Measurements from ENCODE around the gene DOCK4.

DOCK4 gene

GRCh38 chr7:111697771-111698170, 508.4 kb downstream of the DOCK4 start:
- Histone ChIP-seq H3K27ac (ENCODE audit: low read depth, low read length) (no peak overlapping the region), H3K4me1 (ENCODE audit: control insufficient read depth, insufficient read depth, low read length) (no peaks in the 10 kb centered on the region), H3K4me3 (ENCODE audit: low read depth, low read length) (no peak overlapping the region), H3K9me3 (ENCODE audit: control insufficient read depth, insufficient read depth, low read length) (no peaks in the 10 kb centered on the region), H3K9ac (ENCODE audit: low read depth, low read length) (no peak overlapping the region), H3K36me3 (ENCODE audit: control insufficient read depth, insufficient read depth, low read length) (no peaks in the 10 kb centered on the region), H3K27me3 (ENCODE audit: control insufficient read depth, insufficient read depth, low read length) (no peaks in the 10 kb centered on the region)

- H3K36me3 ChIP-seq (ENCODE audit: control insufficient read depth, insufficient read depth, low read length) = no peaks in the 10 kb centered on the region
- no peaks in the 10 kb centered on the region for H3K4me1 ChIP-seq (ENCODE audit: control insufficient read depth, insufficient read depth, low read length)
- H3K27ac ChIP-seq (ENCODE audit: low read depth, low read length) = no peak overlapping the region
- H3K27me3 ChIP-seq (ENCODE audit: control insufficient read depth, insufficient read depth, low read length) = no peaks in the 10 kb centered on the region
- H3K9me3 ChIP-seq (ENCODE audit: control insufficient read depth, insufficient read depth, low read length) = no peaks in the 10 kb centered on the region
- H3K9ac ChIP-seq (ENCODE audit: low read depth, low read length) = no peak overlapping the region
- no peak overlapping the region for H3K4me3 ChIP-seq (ENCODE audit: low read depth, low read length)
Measured at GRCh38 chr7:111694376-111694775, 511.8 kb downstream of the DOCK4 start.

GRCh38 chr7:111690364-111691111, 515.7 kb downstream of the DOCK4 start:
- no peaks in the 10 kb centered on the region for H3K4me1 ChIP-seq (ENCODE audit: control insufficient read depth, insufficient read depth, low read length)
- H3K9ac ChIP-seq (ENCODE audit: low read depth, low read length) = no peak overlapping the region
- no peak overlapping the region for H3K4me3 ChIP-seq (ENCODE audit: low read depth, low read length)
- no peaks in the 10 kb centered on the region for H3K27me3 ChIP-seq (ENCODE audit: control insufficient read depth, insufficient read depth, low read length)
- no peaks in the 10 kb centered on the region for H3K9me3 ChIP-seq (ENCODE audit: control insufficient read depth, insufficient read depth, low read length)
- H3K36me3 ChIP-seq (ENCODE audit: control insufficient read depth, insufficient read depth, low read length) = no peaks in the 10 kb centered on the region
- H3K27ac ChIP-seq (ENCODE audit: low read depth, low read length) = no peak overlapping the region

GRCh38 chr7:111685349-111685748, 520.9 kb downstream of the DOCK4 start:
- Histone ChIP-seq H3K27ac (ENCODE audit: low read depth, low read length) (no peak overlapping the region), H3K9ac (ENCODE audit: low read depth, low read length) (no peak overlapping the region), H3K27me3 (ENCODE audit: control insufficient read depth, insufficient read depth, low read length) (no peaks in the 10 kb centered on the region), H3K9me3 (ENCODE audit: control insufficient read depth, insufficient read depth, low read length) (no peaks in the 10 kb centered on the region), H3K4me1 (ENCODE audit: control insufficient read depth, insufficient read depth, low read length) (no peaks in the 10 kb centered on the region), H3K4me3 (ENCODE audit: low read depth, low read length) (no peak overlapping the region), H3K36me3 (ENCODE audit: control insufficient read depth, insufficient read depth, low read length) (no peaks in the 10 kb centered on the region)

GRCh38 chr7:111682588-111683340, 523.4 kb downstream of the DOCK4 start:
- H3K36me3 ChIP-seq (ENCODE audit: control insufficient read depth, insufficient read depth, low read length) = no peaks in the 10 kb centered on the region
- H3K9ac ChIP-seq (ENCODE audit: low read depth, low read length) = no peak overlapping the region
- no peak overlapping the region for H3K27ac ChIP-seq (ENCODE audit: low read depth, low read length)
- no peaks in the 10 kb centered on the region for H3K4me1 ChIP-seq (ENCODE audit: control insufficient read depth, insufficient read depth, low read length)
- no peak overlapping the region for H3K4me3 ChIP-seq (ENCODE audit: low read depth, low read length)
- H3K27me3 ChIP-seq (ENCODE audit: control insufficient read depth, insufficient read depth, low read length) = no peaks in the 10 kb centered on the region
- no peaks in the 10 kb centered on the region for H3K9me3 ChIP-seq (ENCODE audit: control insufficient read depth, insufficient read depth, low read length)

GRCh38 chr7:111681242-111681641, 525.0 kb downstream of the DOCK4 start:
- H3K4me1 ChIP-seq (ENCODE audit: control insufficient read depth, insufficient read depth, low read length) = no peaks in the 10 kb centered on the region
- no peaks in the 10 kb centered on the region for H3K27me3 ChIP-seq (ENCODE audit: control insufficient read depth, insufficient read depth, low read length)
- H3K36me3 ChIP-seq (ENCODE audit: control insufficient read depth, insufficient read depth, low read length) = no peaks in the 10 kb centered on the region
- no peak overlapping the region for H3K27ac ChIP-seq (ENCODE audit: low read depth, low read length)
- no peak overlapping the region for H3K4me3 ChIP-seq (ENCODE audit: low read depth, low read length)
- H3K9ac ChIP-seq (ENCODE audit: low read depth, low read length) = no peak overlapping the region
- no peaks in the 10 kb centered on the region for H3K9me3 ChIP-seq (ENCODE audit: control insufficient read depth, insufficient read depth, low read length)

- Histone ChIP-seq H3K36me3 (ENCODE audit: control insufficient read depth, insufficient read depth, low read length) (no peaks in the 10 kb centered on the region), H3K9me3 (ENCODE audit: control insufficient read depth, insufficient read depth, low read length) (no peaks in the 10 kb centered on the region), H3K27me3 (ENCODE audit: control insufficient read depth, insufficient read depth, low read length) (no peaks in the 10 kb centered on the region), H3K9ac (ENCODE audit: low read depth, low read length) (no peak overlapping the region), H3K27ac (ENCODE audit: low read depth, low read length) (no peak overlapping the region), H3K4me3 (ENCODE audit: low read depth, low read length) (no peak overlapping the region), H3K4me1 (ENCODE audit: control insufficient read depth, insufficient read depth, low read length) (no peaks in the 10 kb centered on the region)
Measured at GRCh38 chr7:111678986-111679385, 527.2 kb downstream of the DOCK4 start.

- no peaks in the 10 kb centered on the region for H3K36me3 ChIP-seq (ENCODE audit: control insufficient read depth, insufficient read depth, low read length)
- no peak overlapping the region for H3K4me3 ChIP-seq (ENCODE audit: low read depth, low read length)
- H3K9me3 ChIP-seq (ENCODE audit: control insufficient read depth, insufficient read depth, low read length) = no peaks in the 10 kb centered on the region
- H3K27ac ChIP-seq (ENCODE audit: low read depth, low read length) = no peak overlapping the region
- H3K9ac ChIP-seq (ENCODE audit: low read depth, low read length) = no peak overlapping the region
- no peaks in the 10 kb centered on the region for H3K4me1 ChIP-seq (ENCODE audit: control insufficient read depth, insufficient read depth, low read length)
- H3K27me3 ChIP-seq (ENCODE audit: control insufficient read depth, insufficient read depth, low read length) = no peaks in the 10 kb centered on the region
Measured at GRCh38 chr7:111678281-111678680, 527.9 kb downstream of the DOCK4 start.

GRCh38 chr7:111677848-111678247, 528.4 kb downstream of the DOCK4 start:
- H3K27ac ChIP-seq (ENCODE audit: low read depth, low read length) = no peak overlapping the region
- no peak overlapping the region for H3K4me3 ChIP-seq (ENCODE audit: low read depth, low read length)
- H3K4me1 ChIP-seq (ENCODE audit: control insufficient read depth, insufficient read depth, low read length) = no peaks in the 10 kb centered on the region
- H3K36me3 ChIP-seq (ENCODE audit: control insufficient read depth, insufficient read depth, low read length) = no peaks in the 10 kb centered on the region
- no peaks in the 10 kb centered on the region for H3K27me3 ChIP-seq (ENCODE audit: control insufficient read depth, insufficient read depth, low read length)
- H3K9ac ChIP-seq (ENCODE audit: low read depth, low read length) = no peak overlapping the region
- no peaks in the 10 kb centered on the region for H3K9me3 ChIP-seq (ENCODE audit: control insufficient read depth, insufficient read depth, low read length)

GRCh38 chr7:111676811-111677210, 529.4 kb downstream of the DOCK4 start:
- Histone ChIP-seq H3K4me3 (ENCODE audit: low read depth, low read length) (no peak overlapping the region), H3K4me1 (ENCODE audit: control insufficient read depth, insufficient read depth, low read length) (no peaks in the 10 kb centered on the region), H3K27ac (ENCODE audit: low read depth, low read length) (no peak overlapping the region), H3K9me3 (ENCODE audit: control insufficient read depth, insufficient read depth, low read length) (no peaks in the 10 kb centered on the region), H3K36me3 (ENCODE audit: control insufficient read depth, insufficient read depth, low read length) (no peaks in the 10 kb centered on the region), H3K27me3 (ENCODE audit: control insufficient read depth, insufficient read depth, low read length) (no peaks in the 10 kb centered on the region), H3K9ac (ENCODE audit: low read depth, low read length) (no peak overlapping the region)
